ENCODE measurements around the gene FHOD3. TPM values are rescaled to one million over a fixed set of nuclear protein-coding genes. Genes with fewer than 3 reads are reported as not detected.

Gene FHOD3
- total and polyA plus RNA-seq, 9 of the 15 experiments (the other 6 are each of a cell fraction or from before 2014, with no cell fraction given) = 0.11 TPM; not detected in 8

GRCh38 chr18:36436387-36436786 is 138.9 kb downstream of the FHOD3 start (continued):
- TF ChIP-seq SRF (CRISPR knock-in tag; IDR thresholded peaks at IDR 0.05) (no peak), NCOR1 (IDR thresholded peaks at IDR 0.05) (no peak)

DNA sequence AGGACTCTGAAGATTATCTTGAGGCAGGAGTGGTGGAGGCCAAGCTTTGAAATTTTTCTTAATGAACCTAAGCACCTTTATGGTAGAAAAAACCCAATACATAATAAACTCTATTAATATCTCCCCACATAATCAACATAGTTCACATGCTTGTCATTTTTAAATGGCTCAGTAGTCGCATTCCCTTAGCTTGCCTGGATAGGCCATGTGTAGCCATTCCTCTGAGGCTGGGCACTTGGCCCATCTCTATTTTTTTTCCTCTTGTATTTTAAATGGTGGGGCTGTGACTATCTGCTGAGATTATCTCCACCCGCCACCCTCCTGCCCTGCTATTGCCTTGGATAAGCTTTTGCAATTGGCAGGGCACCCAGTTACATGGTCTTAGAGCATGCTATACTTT is 143.1 kb downstream of the FHOD3 start:
- BruUV-seq (replicated peaks) = no TSS peak
- CTCF ChIA-PET (ENCODE audit: low intra/inter-chr PET ratio) = no interaction called here
- no peak overlapping the region for H2AFZ ChIP-seq (ENCODE audit: low read depth, low read length)
- TF ChIP-seq ZNF699 (CRISPR knock-in tag; IDR thresholded peaks at IDR 0.05; ENCODE audit: insufficient replicate concordance) = no peak
- no peak for TF ChIP-seq NR2F6 (CRISPR knock-in tag; IDR thresholded peaks at IDR 0.05)
- no peak for TF ChIP-seq GTF2A2 (tag; IDR thresholded peaks at IDR 0.05)
- TF ChIP-seq THAP12 (CRISPR knock-in tag; IDR thresholded peaks at IDR 0.05) = no peak
- no peak for TF ChIP-seq ZNF592 (IDR thresholded peaks at IDR 0.05)

More for the DNA sequence above, 143.1 kb downstream of the FHOD3 start:
- no peaks in the 10 kb centered on the region for H3K36me3 ChIP-seq (ENCODE audit: control insufficient read depth, insufficient read depth, low read length)
- H3K27me3 ChIP-seq (ENCODE audit: control insufficient read depth in 2 of 2, insufficient read depth in 2 of 2, low read length in 2 of 2) = peaks cover 2 to 8% of the 10 kb centered on the region in 2 experiments; a peak in 4 of 5 replicates
- intact Hi-C loops (cut with micrococcal nuclease) = no loop called here
- no peaks in the 10 kb centered on the region for H4K20me1 ChIP-seq (replicated peaks; ENCODE audit: control insufficient read depth, insufficient read depth, low read length)
- H3K79me2 ChIP-seq (ENCODE audit: control insufficient read depth, insufficient read depth, low read length) = no peaks in the 10 kb centered on the region
- FAIRE-seq = no peak
- DNase-seq (ENCODE audit: extremely low read depth in 1 of 4, low spot score in 3 of 4) = no peak
- in situ Hi-C loops (cut with MboI) = no loop called here
- no peak overlapping the region for H3K4me2 ChIP-seq (ENCODE audit: insufficient read depth, low read length)
- POLR2A ChIA-PET = interaction anchor here (0.5 to 1.2 kb wide), 6 partner anchors 10 to 696 kb away, joined by 3 to 4 read pairs (median 3); no protein-coding TSS in a partner anchor
- H3K4me3 ChIP-seq = no peak overlapping the region
- H3K9me3 ChIP-seq (replicated peaks; ENCODE audit: control insufficient read depth, insufficient read depth, low read depth, low read length) = no peaks in the 10 kb centered on the region
- H3K27ac ChIP-seq (ENCODE audit: extremely low read depth, low read depth, low read length) = no peak overlapping the region
- H3K9ac ChIP-seq (ENCODE audit: insufficient read depth in 1 of 2, low read depth in 2 of 2, low read length in 2 of 2) = no peak overlapping the region
- no peaks in the 10 kb centered on the region for H3K9me1 ChIP-seq (ENCODE audit: control insufficient read depth, insufficient read depth, low read length)
- 0% methylated on average over 2 of the region's 2 CpGs for WGBS (ENCODE audit: insufficient coverage, low coverage, missing lambda C conversion rate)
- no peak for ATAC-seq
- no peaks in the 10 kb centered on the region for H3K4me1 ChIP-seq (replicated peaks in 1 of 2; ENCODE audit: control insufficient read depth in 2 of 2, insufficient read depth in 2 of 2, low read length in 2 of 2)

Measured in K562 (cell line).